Measurements from ENCODE around the gene LMF2.

LMF2 gene

GRCh38 chr22:50502628-50503474 is 4.7 kb downstream of the LMF2 start:
- no peak for DNase-seq

GRCh38 chr22:50502096-50502495 is 5.4 kb downstream of the LMF2 start:
- DNase-seq = no peak

- DNase-seq = no peak
Measured at GRCh38 chr22:50500452-50500851, 7.0 kb downstream of the LMF2 start.

GRCh38 chr22:50498322-50498890 is 9.1 kb downstream of the LMF2 start:
- peak; percentile 6 for DNase-seq

- DNase-seq = no peak
Measured at GRCh38 chr22:50497093-50497492, 10.4 kb downstream of the LMF2 start.

GRCh38 chr22:50490531-50491308 is 16.8 kb downstream of the LMF2 start:
- no peak for DNase-seq

GRCh38 chr22:50489363-50490243 is 17.9 kb downstream of the LMF2 start:
- DNase-seq = no peak

- no peak for DNase-seq
Measured at GRCh38 chr22:50488886-50489285, 18.6 kb downstream of the LMF2 start.

GRCh38 chr22:50488006-50488677 is 19.4 kb downstream of the LMF2 start:
- DNase-seq = no peak

GRCh38 chr22:50487290-50488005 is 20.1 kb downstream of the LMF2 start:
- DNase-seq = no peak

- DNase-seq = no peak
Measured at GRCh38 chr22:50486561-50487289, 20.8 kb downstream of the LMF2 start, which contains the start of gene MIOX. MIOX (plus strand) TSS chr22:50486859; CDS start chr22:50486898, 39 bp downstream.

GRCh38 chr22:50485221-50486131 is 22.0 kb downstream of the LMF2 start:
- no peak for DNase-seq

GRCh38 chr22:50483977-50484853 is 23.3 kb downstream of the LMF2 start:
- no peak for DNase-seq

GRCh38 chr22:50483556-50483955 is 23.9 kb downstream of the LMF2 start:
- no peak for DNase-seq

GRCh38 chr22:50483106-50483505 is 24.4 kb downstream of the LMF2 start:
- DNase-seq = no peak

- DNase-seq = peak; percentile 29
Measured at GRCh38 chr22:50482107-50483074, 25.1 kb downstream of the LMF2 start.

GRCh38 chr22:50481440-50482106 is 25.9 kb downstream of the LMF2 start, which contains the start of gene ADM2:
ADM2 (plus strand) TSS chr22:50481543; CDS start chr22:50481848, 305 bp downstream.
- DNase-seq = no peak

Data from NCI-H524 treated with DMSO at 0.1 percent for 48 hours (cell line).